H1 (cell line): ENCODE data around the gene ZBTB46. TPM values are rescaled to one million over a fixed set of nuclear protein-coding genes. Genes with fewer than 3 reads are reported as not detected.

Experiments
- CTCF ChIA-PET: fragments of 300-600 bp; sonication (Branson Sonifier 250); formaldehyde crosslinking; loops from one replicate; lab custom pipeline; 2021; ENCODE audit not compliant: partially characterized antibody; lab: Charles Lee
- POLR2A ChIA-PET: fragments of 300-600 bp; sonication (Branson Sonifier 250); formaldehyde crosslinking; loops from one replicate; lab custom pipeline; 2021; ENCODE audit warnings: inconsistent platforms; ENCODE audit not compliant: partially characterized antibody; lab: Charles Lee
- DNase-seq, 2 experiments: peaks; one replicate each; pipeline versions ENCODE4 v3.0.0 to v3.0.0-alpha.2; 2010 to 2022; ENCODE audit warnings: low spot score in 2 of 2, low read depth in 1 of 2, mixed read lengths in 1 of 2
- FAIRE-seq: peaks from 2 replicates; lab custom pipeline; 2011; peaks lifted over from hg19 to GRCh38; lab: Jason Lieb, UNC
- H2AFZ ChIP-seq: 2 replicates; pipeline ENCODE4 v1.8.1; 2012; ENCODE audit warnings: low read length, inconsistent platforms
- H2AK5ac ChIP-seq: 2 replicates; pipeline ENCODE4 v1.6.1; 2013; ENCODE audit warnings: low read depth, low read length
- H2BK120ac ChIP-seq: replicated peaks from 2 replicates; pipeline ENCODE3; 2013; ENCODE audit warnings: low read depth, low read length, inconsistent platforms
- H2BK12ac ChIP-seq: 2 replicates; pipeline ENCODE4 v1.6.1; 2013; ENCODE audit warnings: low read depth, low read length
- H2BK15ac ChIP-seq: 2 replicates; pipeline ENCODE4 v1.6.1; 2013; ENCODE audit warnings: low read length
- H2BK20ac ChIP-seq: 2 replicates; pipeline ENCODE4 v1.6.1; 2013; ENCODE audit warnings: low read length
- H2BK5ac ChIP-seq: 2 replicates; pipeline ENCODE4 v1.6.1; 2013; ENCODE audit warnings: low read depth, low read length
- H3K14ac ChIP-seq: 2 replicates; pipeline ENCODE4 v1.6.1; 2013; ENCODE audit warnings: inconsistent platforms; ENCODE audit not compliant: insufficient read length
- H3K18ac ChIP-seq: 2 replicates; pipeline ENCODE4 v1.6.1; 2013; ENCODE audit warnings: low read length; ENCODE audit errors: extremely low read depth
- H3K23ac ChIP-seq: 2 replicates; pipeline ENCODE4 v1.6.1; 2013; ENCODE audit warnings: inconsistent platforms; ENCODE audit not compliant: insufficient read length
- H3K23me2 ChIP-seq: 2 replicates; pipeline ENCODE4 v1.6.1; 2013; ENCODE audit warnings: low read depth, low read length
- H3K27ac ChIP-seq: 2 replicates; pipeline ENCODE4 v1.6.1; 2011; ENCODE audit warnings: low read depth, low read length, inconsistent platforms
- H3K27me3 ChIP-seq, 4 experiments: replicated peaks in 1 of 4; 1 replicate in 1 of 4; 2 replicates in 3 of 4; pipeline versions ENCODE4 v1.6.1 to v1.8.1; 2011 to 2013; ENCODE audit warnings: low read length in 3 of 4, mild to moderate bottlenecking in 3 of 4, inconsistent platforms in 2 of 4, mixed read lengths in 2 of 4, moderate library complexity in 1 of 4; ENCODE audit not compliant: control insufficient read depth in 3 of 4, insufficient read depth in 3 of 4; ENCODE audit errors: extremely low read depth in 1 of 4
- H3K36me3 ChIP-seq, 4 experiments: 2 replicates each; pipeline versions ENCODE4 v1.6.1 to v1.8.1; 2011 to 2013; ENCODE audit warnings: mild to moderate bottlenecking in 4 of 4, low read length in 3 of 4, moderate library complexity in 2 of 4, control low read depth in 1 of 4, inconsistent platforms in 1 of 4; ENCODE audit not compliant: insufficient read depth in 4 of 4, control insufficient read depth in 2 of 4
- H3K4ac ChIP-seq: replicated peaks from 2 replicates; pipeline ENCODE3; 2013; ENCODE audit warnings: low read length, low read depth, mixed read lengths, inconsistent platforms; ENCODE audit not compliant: insufficient read length
- H3K4me1 ChIP-seq, 4 experiments: replicated peaks in 1 of 4; 1 replicate in 1 of 4; 2 replicates in 3 of 4; pipeline versions ENCODE4 v1.6.1 to v1.8.1; 2011 to 2013; ENCODE audit warnings: low read length in 3 of 4, inconsistent platforms in 2 of 4, mixed read lengths in 1 of 4; ENCODE audit not compliant: insufficient read depth in 4 of 4, control insufficient read depth in 3 of 4
- H3K4me2 ChIP-seq, 2 experiments: 2 replicates each; pipeline versions ENCODE4 v1.6.1 to v1.8.1; 2011 to 2013; ENCODE audit warnings: low read depth in 2 of 2, low read length in 2 of 2, control low read depth in 1 of 2, inconsistent platforms in 1 of 2, mild to moderate bottlenecking in 1 of 2; ENCODE audit not compliant: insufficient read depth in 1 of 2
- H3K4me3 ChIP-seq, 4 experiments: fragments of 200-600, 300-600 bp in 1 of 4; sonication (generic), shearing (Covaris generic), sonication (Bioruptor Twin) in 1 of 4; 2 replicates each; pipeline versions ENCODE4 v1.5.1 to v1.8.1; 2011 to 2016; ENCODE audit warnings: low read length in 4 of 4, low read depth in 3 of 4, control low read depth in 2 of 4, inconsistent platforms in 2 of 4, mild to moderate bottlenecking in 2 of 4, mixed read lengths in 1 of 4, moderate library complexity in 1 of 4; ENCODE audit not compliant: insufficient read depth in 2 of 4; ENCODE audit errors: extremely low read depth in 1 of 4
- H3K56ac ChIP-seq: replicated peaks from 2 replicates; pipeline ENCODE3; 2013; ENCODE audit warnings: low read depth, mild to moderate bottlenecking, mixed read lengths, low read length, inconsistent platforms; ENCODE audit not compliant: insufficient read length
- H3K79me1 ChIP-seq: 2 replicates; pipeline ENCODE4 v1.6.1; 2013; ENCODE audit warnings: low read depth, low read length, control low read depth
- H3K79me2 ChIP-seq, 2 experiments: 2 replicates each; pipeline versions ENCODE4 v1.6.1 to v1.8.1; 2012 to 2013; ENCODE audit warnings: low read length in 2 of 2, mild to moderate bottlenecking in 2 of 2, inconsistent platforms in 1 of 2; ENCODE audit not compliant: insufficient read depth in 2 of 2, control insufficient read depth in 1 of 2
- H3K9ac ChIP-seq, 4 experiments: replicated peaks in 1 of 4; 1 replicate in 1 of 4; 2 replicates in 3 of 4; pipeline versions ENCODE4 v1.6.1 to v1.8.1; 2011 to 2013; ENCODE audit warnings: low read depth in 3 of 4, low read length in 3 of 4, control low read depth in 2 of 4, mild to moderate bottlenecking in 2 of 4, moderate library complexity in 2 of 4, inconsistent platforms in 1 of 4; ENCODE audit errors: extremely low read depth in 1 of 4
- H3K9me3 ChIP-seq, 2 experiments: 2 replicates each; pipeline versions ENCODE4 v1.6.1 to v1.8.1; 2012 to 2013; ENCODE audit warnings: mild to moderate bottlenecking in 2 of 2, moderate library complexity in 2 of 2, control low read depth in 1 of 2, inconsistent platforms in 1 of 2, low read depth in 1 of 2, low read length in 1 of 2, mixed read lengths in 1 of 2; ENCODE audit not compliant: insufficient read depth in 2 of 2
- H4K20me1 ChIP-seq, 2 experiments: replicated peaks in 1 of 2; 2 replicates each; pipeline versions ENCODE3 to v1.8.1; 2011 to 2013; ENCODE audit warnings: inconsistent platforms in 2 of 2, low read length in 2 of 2, mild to moderate bottlenecking in 1 of 2; ENCODE audit not compliant: insufficient read depth in 2 of 2, control insufficient read depth in 1 of 2
- H4K5ac ChIP-seq: 2 replicates; pipeline ENCODE4 v1.6.1; 2013; ENCODE audit warnings: low read length, low read depth, mixed read lengths, inconsistent platforms; ENCODE audit not compliant: insufficient read length
- H4K8ac ChIP-seq: 2 replicates; pipeline ENCODE4 v1.8.0; 2013; ENCODE audit warnings: mild to moderate bottlenecking, moderate library complexity, low read length, inconsistent platforms; ENCODE audit not compliant: insufficient read depth; ENCODE audit errors: extremely low read depth
- H4K91ac ChIP-seq: replicated peaks from 2 replicates; pipeline ENCODE3; 2013; ENCODE audit warnings: low read length, mixed read lengths, inconsistent platforms; ENCODE audit not compliant: insufficient read length
- ATF3 ChIP-seq: IDR thresholded peaks from 2 replicates; pipeline ENCODE4 v1.6.1; 2011; ENCODE audit warnings: low read depth, mild to moderate bottlenecking, low read length; ENCODE audit not compliant: insufficient read depth
- CBX8 ChIP-seq: fragments of 300-800, 300-1000 bp; sonication (generic); IDR thresholded peaks from 2 replicates; pipeline ENCODE4 v1.7.1; 2016; ENCODE audit warnings: low read depth, low read length, borderline replicate concordance
- EGR1 ChIP-seq: IDR thresholded peaks from 2 replicates; pipeline ENCODE4 v1.6.1; 2011; ENCODE audit warnings: low read depth, low read length, borderline replicate concordance
- KDM1A ChIP-seq: fragments of 200-600, 300-600 bp; sonication (generic); IDR thresholded peaks from 2 replicates; pipeline ENCODE4 v1.7.1; 2016; ENCODE audit warnings: mild to moderate bottlenecking, low read length, borderline replicate concordance
- KDM5A ChIP-seq: fragments of 200-600 bp; IDR thresholded peaks from 2 replicates; pipeline ENCODE4 v1.7.1; 2012; ENCODE audit warnings: mild to moderate bottlenecking, low read length, inconsistent platforms, mixed read lengths
- NANOG ChIP-seq: IDR thresholded peaks from 2 replicates; pipeline ENCODE4 v1.6.1; 2011; ENCODE audit warnings: low read length, low read depth, mild to moderate bottlenecking, inconsistent platforms; ENCODE audit not compliant: insufficient read depth, poor library complexity, severe bottlenecking
- RAD21 ChIP-seq, 2 experiments: IDR thresholded peaks in 1 of 2; conservative IDR thresholded peaks in 1 of 2; 2 replicates each; pipeline ENCODE4 v1.6.1; 2011; ENCODE audit warnings: low read depth in 2 of 2, low read length in 2 of 2, improper control_type of control experiment in 1 of 2, inconsistent platforms in 1 of 2, mild to moderate bottlenecking in 1 of 2, moderate library complexity in 1 of 2
- RNF2 ChIP-seq: fragments of 200-900, 300-1000 bp; sonication (generic); IDR thresholded peaks from 2 replicates; pipeline ENCODE4 v1.7.1; 2016; ENCODE audit warnings: borderline replicate concordance, low read depth, mild to moderate bottlenecking, antibody characterized with exemption, low read length; ENCODE audit not compliant: poor library complexity, severe bottlenecking; ENCODE audit errors: missing control alignments
- SAP30 ChIP-seq: fragments of 300-600 bp; sonication (generic); IDR thresholded peaks from 2 replicates; pipeline ENCODE4 v1.7.1; 2012; ENCODE audit warnings: low read length, moderate library complexity, mild to moderate bottlenecking, inconsistent platforms; ENCODE audit not compliant: insufficient read depth, insufficient replicate concordance
- TCF12 ChIP-seq: IDR thresholded peaks from 2 replicates; pipeline ENCODE4 v1.6.1; 2011; ENCODE audit warnings: low read depth, mild to moderate bottlenecking, low read length
- WGBS, 2 experiments: shearing (Covaris generic) in 1 of 2; methylation state at CpG; one replicate each; pipeline versions ENCODE4 v1.1.6 to v1.1.7; 2013 to 2015; ENCODE audit warnings: low lambda C conversion rate in 2 of 2, mixed read lengths in 2 of 2, inconsistent platforms in 1 of 2, low coverage in 1 of 2, missing lambda C conversion rate in 1 of 2; ENCODE audit not compliant: insufficient replicate concordance in 2 of 2, insufficient coverage in 1 of 2, insufficient read length in 1 of 2; ENCODE audit errors: extremely low coverage in 1 of 2, missing lambda C conversion rate in 1 of 2; 5-methylcytosine and 5-hydroxymethylcytosine counted together
- polyA plus RNA-seq, 7 experiments: library from polyadenylated mRNA; depleted of rRNA in 3 of 7; stranded (reverse) in 5 of 7; unstranded in 2 of 7; fragments of >200 nt in 5 of 7; fragments of 200-250 nt in 2 of 7; gene quantifications; 1 replicate in 5 of 7; 2 replicates in 1 of 7; 4 replicates in 1 of 7; pipeline versions ENCODE4 v1.2.1 to v1.2.3, GENCODE V29; 2011 to 2013; ENCODE audit warnings: missing spikeins in 2 of 7, mixed read lengths in 2 of 7
- total RNA-seq: library from RNA; stranded (reverse); fragmentation: NEBNext Ultra II Directional; extraction: Animal tissue kit (Norgen Biotek cat#: 25700); gene quantifications from 2 replicates; pipeline ENCODE4 v1.2.1, GENCODE V29; 2021

ZBTB46 gene
- total and polyA plus RNA-seq, 2 of the 8 experiments (the other 6 are each of a cell fraction or from before 2014, with no cell fraction given), result 6.4 to 22.4 TPM

DNA sequence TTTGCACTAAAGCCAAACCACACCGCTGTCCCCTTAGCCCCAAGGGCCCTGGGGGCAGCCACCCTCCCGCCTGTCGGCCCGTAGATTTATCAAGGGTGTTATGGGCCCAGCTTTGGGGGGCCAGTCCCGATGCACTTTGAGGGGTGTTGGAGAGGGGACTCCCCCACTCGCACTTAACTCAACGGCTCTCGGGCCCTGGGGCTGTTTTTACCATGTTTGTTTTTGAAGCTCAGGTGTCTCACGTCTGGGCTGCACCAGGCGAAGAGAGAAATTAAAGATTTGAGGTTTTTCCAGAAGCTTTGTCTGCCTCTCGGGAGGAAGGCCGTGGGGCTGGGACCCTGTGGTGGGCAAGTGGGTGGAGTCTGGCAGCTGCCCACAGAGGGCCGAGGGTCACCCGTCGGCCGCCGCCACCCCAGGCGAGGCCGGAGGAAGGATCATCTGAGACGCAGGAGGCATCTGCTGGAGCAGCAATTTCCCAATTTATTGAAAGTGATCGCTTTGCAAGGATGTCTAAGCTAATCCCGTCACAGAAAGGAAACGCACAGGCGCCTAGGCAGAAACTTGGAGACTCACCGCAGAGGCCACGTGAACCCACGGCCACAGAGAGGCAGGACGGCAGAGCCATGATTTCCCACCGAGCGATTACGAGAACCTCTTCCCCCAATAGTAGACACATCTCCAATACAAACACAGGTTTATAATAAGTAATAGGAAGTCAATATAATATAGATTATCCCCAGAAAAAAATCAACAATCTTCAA is 87.7 kb downstream of the ZBTB46 start:
- no peak overlapping the region for H4K5ac ChIP-seq
- no peak overlapping the region for H3K4me2 ChIP-seq
- H3K4ac ChIP-seq, result no peak overlapping the region
- no peak overlapping the region for H2BK120ac ChIP-seq
- H3K14ac ChIP-seq, result no peak overlapping the region
- H3K4me1 ChIP-seq, result peaks cover 0 to 11% (median 10%) of the 10 kb centered on the region in 4 experiments; a peak in 6 of 7 replicates
- H2BK15ac ChIP-seq, result no peak overlapping the region
- H3K27me3 ChIP-seq, result peaks cover 0 to 4% (median 3%) of the 10 kb centered on the region in 4 experiments; a peak in 3 of 7 replicates
- H3K79me1 ChIP-seq, result no peaks in the 10 kb centered on the region; the same call in 1 of the 2 replicates
- POLR2A ChIA-PET, result interaction anchor here (0.7 to 1.3 kb wide), 3 partner anchors 87 to 213 kb away, joined by 3 read pairs; partner anchors contain the start of gene UCKL1
- H3K4me3 ChIP-seq, result no peak overlapping the region
- H3K9ac ChIP-seq, result no peak overlapping the region
- H2AFZ ChIP-seq, result no peak overlapping the region
- no peak for DNase-seq
- H3K27ac ChIP-seq, result no peak overlapping the region
- CTCF ChIA-PET, result interaction anchor here (0.9 to 1.6 kb wide), 5 partner anchors 8 to 151 kb away, joined by 3 to 4 read pairs (median 3); partner anchors contain the start of gene TPD52L2
- H4K91ac ChIP-seq, result no peak overlapping the region
- H3K18ac ChIP-seq, result no peak overlapping the region
- no peak overlapping the region for H4K8ac ChIP-seq
- no peaks in the 10 kb centered on the region for H3K79me2 ChIP-seq
- H3K56ac ChIP-seq, result no peak overlapping the region
- no peak overlapping the region for H2BK12ac ChIP-seq
- H3K23ac ChIP-seq, result no peak overlapping the region
- no peaks in the 10 kb centered on the region for H3K9me3 ChIP-seq
- H2BK20ac ChIP-seq, result no peak overlapping the region
- no peak for FAIRE-seq
- H3K23me2 ChIP-seq, result peaks cover 9% of the 10 kb centered on the region; the same call in 1 of the 2 replicates
- H2BK5ac ChIP-seq, result no peak overlapping the region
- H2AK5ac ChIP-seq, result no peak overlapping the region
- 94% methylated on average over 31 of the region's 31 CpGs; no CpG with 5 or more reads in 1 of the 2 experiments for WGBS, 2 experiments
- H3K36me3 ChIP-seq, result peaks cover 0 to 12% (median 6%) of the 10 kb centered on the region in 4 experiments; a peak in 3 of 8 replicates
- peaks cover 0 to 3% of the 10 kb centered on the region in 2 experiments for H4K20me1 ChIP-seq
- TF ChIP-seq SAP30 (no peak), ATF3 (no peak), EGR1 (no peak), RAD21 (IDR thresholded peaks at IDR 0.05 in 1 of 2, conservative IDR thresholded peaks at IDR 0.05 in 1 of 2; ENCODE audit: low read depth in 2 of 2, low read length in 2 of 2) (no peak), KDM5A (no peak), CBX8 (no peak), KDM1A (no peak), NANOG (no peak), RNF2 (no peak), TCF12 (no peak)
